Neural progenitor cell (in vitro differentiated cells): ENCODE data around the gene OR2A5. TPM values are rescaled to one million over a fixed set of nuclear protein-coding genes. Genes with fewer than 3 reads are reported as not detected.

Experiments
- small RNA-seq: library from RNA; depleted of rRNA; stranded (forward); fragments of <200 nt; gene quantifications from one replicate; pipeline ENCODE3, GENCODE V24; 2015
- total RNA-seq: library from RNA; depleted of rRNA; stranded (reverse); fragments of >200 nt; gene quantifications from 2 replicates; pipeline ENCODE4 v1.2.3, GENCODE V29; 2015; ENCODE audit warnings: low replicate concordance

OR2A5 gene
- total RNA-seq, 1 donor from 2014 or later: not detected

Small RNA genes within 50 kb of the gene (small RNA-seq; reads per million reads assigned to genes)
- not detected for gene OR2A41P

Other genes starting within 250 kb of the OR2A5 start
- gene TCAF1, start 146.8 kb upstream of the OR2A5 start, total RNA-seq: 71.0 and 89.6 TPM in 2 replicates
- gene OR2F2, start 113.7 kb upstream of the OR2A5 start, total RNA-seq: not detected in 2 replicates
- gene OR2F1, start 94.1 kb upstream of the OR2A5 start, total RNA-seq: not detected in 2 replicates
- gene OR6B1, start 48.6 kb upstream of the OR2A5 start, total RNA-seq: not detected in 2 replicates
- not detected in 2 replicates for gene OR2A25, start 20.9 kb downstream of the OR2A5 start, total RNA-seq
- gene OR2A12, start 37.3 kb downstream of the OR2A5 start, total RNA-seq: not detected in 2 replicates
- gene OR2A2, start 60.6 kb downstream of the OR2A5 start, total RNA-seq: not detected in 2 replicates
- not detected in 2 replicates for gene OR2A14, start 74.2 kb downstream of the OR2A5 start, total RNA-seq
- 0.43 and 1.1 TPM in 2 replicates for gene CTAGE4, start 134.5 kb downstream of the OR2A5 start, total RNA-seq
- 0.97 and 2.1 TPM in 2 replicates for gene ARHGEF35, start 146.9 kb downstream of the OR2A5 start, total RNA-seq
- 0.15 TPM in 1 of 2 replicates, not detected in the other for gene OR2A42, start 190.7 kb downstream of the OR2A5 start, total RNA-seq
- 0.15 and 0.74 TPM in 2 replicates for gene OR2A7, start 215.8 kb downstream of the OR2A5 start, total RNA-seq
- 0.50 and 1.8 TPM in 2 replicates for gene CTAGE8, start 220.3 kb downstream of the OR2A5 start, total RNA-seq